AG10803 (cell line): Measurements from ENCODE around the gene IGF1.

Experiments used
- DNase-seq: peaks from one replicate; pipeline ENCODE4 v3.0.0; 2010; ENCODE audit warnings: low read depth
- H3K4me3 ChIP-seq: 2 replicates; pipeline ENCODE4 v1.5.1; 2011; ENCODE audit warnings: mild to moderate bottlenecking, low read length, control low read depth
- TF ChIP-seq, protein P1 (sequence below): conservative IDR thresholded peaks from 2 replicates; pipeline ENCODE4 v1.5.1; 2011; ENCODE audit warnings: mild to moderate bottlenecking, low read length, control low read depth, inconsistent platforms

The IGF1 gene

DNA sequence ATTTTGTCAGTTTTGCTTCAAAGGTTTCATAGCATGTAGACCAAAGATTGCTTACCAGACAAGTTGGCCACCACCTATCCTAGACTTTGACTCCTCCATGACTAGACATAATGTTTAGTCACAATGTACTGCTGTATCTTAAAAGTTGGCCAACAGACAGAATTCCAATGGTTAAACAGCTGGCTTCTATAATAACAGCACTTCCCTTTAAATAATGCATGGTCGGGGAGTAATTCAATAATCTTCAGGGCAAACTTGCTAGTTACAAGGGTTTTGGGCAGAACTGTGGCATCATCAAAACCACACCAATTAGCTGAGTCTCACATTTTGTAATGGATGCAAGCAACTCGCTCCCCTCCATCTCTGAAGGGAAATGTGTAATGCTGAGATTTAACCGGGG lies 56.9 kb downstream of the IGF1 start:
- TF ChIP-seq, protein P1, sequence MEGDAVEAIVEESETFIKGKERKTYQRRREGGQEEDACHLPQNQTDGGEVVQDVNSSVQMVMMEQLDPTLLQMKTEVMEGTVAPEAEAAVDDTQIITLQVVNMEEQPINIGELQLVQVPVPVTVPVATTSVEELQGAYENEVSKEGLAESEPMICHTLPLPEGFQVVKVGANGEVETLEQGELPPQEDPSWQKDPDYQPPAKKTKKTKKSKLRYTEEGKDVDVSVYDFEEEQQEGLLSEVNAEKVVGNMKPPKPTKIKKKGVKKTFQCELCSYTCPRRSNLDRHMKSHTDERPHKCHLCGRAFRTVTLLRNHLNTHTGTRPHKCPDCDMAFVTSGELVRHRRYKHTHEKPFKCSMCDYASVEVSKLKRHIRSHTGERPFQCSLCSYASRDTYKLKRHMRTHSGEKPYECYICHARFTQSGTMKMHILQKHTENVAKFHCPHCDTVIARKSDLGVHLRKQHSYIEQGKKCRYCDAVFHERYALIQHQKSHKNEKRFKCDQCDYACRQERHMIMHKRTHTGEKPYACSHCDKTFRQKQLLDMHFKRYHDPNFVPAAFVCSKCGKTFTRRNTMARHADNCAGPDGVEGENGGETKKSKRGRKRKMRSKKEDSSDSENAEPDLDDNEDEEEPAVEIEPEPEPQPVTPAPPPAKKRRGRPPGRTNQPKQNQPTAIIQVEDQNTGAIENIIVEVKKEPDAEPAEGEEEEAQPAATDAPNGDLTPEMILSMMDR = no peak
- peak; percentile 24 for DNase-seq
- no peak overlapping the region for H3K4me3 ChIP-seq

DNA sequence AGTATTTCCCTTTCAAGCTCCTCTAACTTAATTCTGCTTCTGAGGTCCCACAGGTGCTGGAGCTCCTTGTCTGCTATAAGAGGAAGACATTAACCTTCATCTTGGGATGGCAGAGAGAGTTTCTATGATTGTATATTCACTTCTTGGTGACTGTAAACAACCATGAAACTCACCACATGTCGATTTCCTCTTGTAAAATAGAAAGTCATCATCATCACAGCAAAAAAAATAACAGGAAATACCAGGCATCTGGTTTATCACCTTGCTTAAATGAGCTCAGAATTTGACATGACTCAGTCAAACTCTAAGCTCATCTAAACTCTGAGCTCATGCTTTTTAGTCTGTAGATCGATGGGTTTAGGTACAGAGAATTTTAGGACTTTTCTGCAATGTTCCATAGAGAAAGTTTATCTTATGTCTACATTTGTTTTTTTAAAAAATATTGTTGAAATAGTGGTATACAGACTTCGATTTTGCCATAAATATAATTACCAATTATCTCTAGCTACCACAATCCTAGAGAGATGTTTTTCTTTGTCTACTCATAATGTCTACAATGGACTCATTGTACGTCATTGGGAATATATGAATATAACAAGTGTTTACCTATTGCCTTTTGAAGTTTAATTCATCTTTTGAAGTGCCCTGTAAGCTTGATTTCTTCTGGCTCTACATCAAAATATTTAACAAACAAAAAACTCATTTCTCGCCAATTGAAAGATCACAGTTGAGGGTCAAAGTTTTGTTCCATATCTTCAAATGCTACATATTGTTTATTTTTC lies 58.4 kb downstream of the IGF1 start:
- DNase-seq = no peak
- TF ChIP-seq, protein P1 = no peak
- no peak overlapping the region for H3K4me3 ChIP-seq

DNA sequence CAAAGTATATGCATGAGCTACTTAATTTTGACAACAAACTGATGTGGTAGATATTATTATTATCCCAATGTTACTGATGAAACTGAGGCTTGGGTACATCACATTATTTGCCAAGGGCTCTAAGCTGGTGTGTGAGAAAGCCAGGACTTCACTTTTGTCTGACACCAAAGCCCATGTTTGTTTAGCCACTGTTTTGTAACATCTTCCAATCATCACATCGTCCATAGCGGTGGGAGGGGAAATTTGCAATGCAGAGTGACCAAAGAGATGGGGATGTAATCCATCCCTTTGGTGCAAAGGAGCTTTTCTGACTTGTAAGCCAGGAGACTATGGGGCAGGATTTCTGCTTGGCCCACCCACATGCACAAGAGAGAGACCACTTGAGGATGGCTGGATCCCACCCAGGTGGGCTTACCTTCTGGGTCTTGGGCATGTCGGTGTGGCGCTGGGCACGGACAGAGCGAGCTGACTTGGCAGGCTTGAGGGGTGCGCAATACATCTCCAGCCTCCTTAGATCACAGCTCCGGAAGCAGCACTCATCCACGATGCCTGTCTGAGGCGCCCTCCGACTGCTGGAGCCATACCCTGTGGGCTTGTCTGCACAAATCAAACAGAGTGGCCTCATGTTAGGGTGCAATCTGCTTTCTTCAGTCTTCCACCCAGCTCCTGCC lies 61.1 kb downstream of the IGF1 start:
- H3K4me3 ChIP-seq = no peak overlapping the region
- no peak for DNase-seq
- TF ChIP-seq, protein P1 = no peak

DNA sequence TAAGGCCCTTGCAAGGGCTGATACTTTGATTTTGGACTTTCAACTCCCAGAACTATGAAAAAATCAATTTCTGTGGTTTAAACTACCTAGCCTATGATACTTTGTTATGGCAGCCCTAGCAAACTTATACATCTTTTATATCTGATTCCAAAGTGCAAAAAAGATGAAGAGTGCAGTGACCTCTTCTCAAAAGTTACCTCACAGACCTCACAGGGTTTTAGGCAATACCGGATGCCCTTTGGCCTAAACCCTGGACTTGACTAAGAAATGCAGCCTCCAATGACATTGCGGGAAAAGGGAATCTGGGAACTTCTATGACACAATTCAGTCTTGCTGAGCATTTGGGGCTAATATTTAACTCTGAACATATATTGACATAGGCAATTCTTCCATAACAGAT lies 63.3 kb downstream of the IGF1 start:
- no peak for DNase-seq
- TF ChIP-seq, protein P1 = no peak
- H3K4me3 ChIP-seq = no peak overlapping the region

DNA sequence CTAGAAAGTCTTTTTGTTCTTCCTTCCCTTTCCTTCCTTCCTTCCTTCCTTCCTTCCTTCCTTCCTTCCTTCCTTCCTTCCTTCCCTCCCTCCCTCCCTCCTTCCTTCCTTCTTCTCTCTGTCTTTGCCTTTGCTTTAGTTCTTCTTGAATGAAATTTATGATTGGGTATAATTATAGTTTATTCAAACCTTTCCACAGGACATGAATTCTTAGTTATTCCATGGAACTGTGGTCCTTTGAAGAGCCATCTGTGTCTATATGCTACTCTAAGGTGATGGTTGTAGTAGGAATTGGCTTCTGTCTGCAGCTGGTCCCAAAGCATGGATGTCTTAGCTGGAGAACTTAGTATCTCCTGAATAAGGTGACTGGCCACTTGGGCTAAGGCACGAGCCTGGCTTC lies 64.8 kb downstream of the IGF1 start:
- DNase-seq = no peak
- TF ChIP-seq, protein P1 = no peak
- H3K4me3 ChIP-seq = no peak overlapping the region

DNA sequence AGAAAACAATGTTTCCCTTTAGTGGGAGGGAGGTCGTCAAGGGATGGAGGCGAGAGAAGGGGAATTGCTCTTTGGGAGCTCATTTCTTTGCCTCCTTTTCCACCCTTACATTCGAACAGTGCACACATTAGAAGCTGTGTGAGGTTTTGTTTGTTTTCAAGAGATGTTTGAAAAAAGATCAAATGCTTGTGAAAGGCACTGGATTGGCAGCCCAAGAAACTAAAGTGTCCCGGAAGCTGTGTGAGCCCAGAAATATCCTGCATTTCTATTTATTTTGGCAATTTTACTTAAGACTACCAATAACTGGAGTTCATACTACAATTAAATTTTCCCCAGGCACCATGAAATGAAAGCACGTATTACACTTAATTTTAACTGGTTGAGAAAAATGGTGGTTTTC lies 67.0 kb downstream of the IGF1 start:
- no peak for DNase-seq
- TF ChIP-seq, protein P1 = no peak
- H3K4me3 ChIP-seq = no peak overlapping the region

DNA sequence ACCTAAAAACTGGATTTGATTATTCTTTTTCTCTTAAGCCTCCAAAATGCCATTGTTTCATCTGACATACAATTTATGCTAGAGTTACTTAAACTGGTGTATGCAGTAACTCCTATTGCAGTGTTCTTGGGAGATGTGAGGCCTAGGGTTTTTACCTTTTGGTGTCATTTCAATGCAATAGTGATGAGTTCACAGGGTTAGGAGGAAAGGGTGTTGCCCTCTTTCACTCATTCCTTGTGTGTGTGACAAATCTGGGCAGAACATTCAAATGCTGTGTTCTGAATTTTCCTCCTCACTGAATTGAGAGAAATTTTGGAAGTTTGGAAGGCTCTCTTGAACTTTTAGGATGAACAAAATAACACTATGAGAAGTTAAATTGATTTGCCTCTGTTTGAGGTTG lies 69.9 kb downstream of the IGF1 start:
- no peak for DNase-seq
- H3K4me3 ChIP-seq = no peak overlapping the region
- TF ChIP-seq, protein P1 = no peak
